Keratinocyte (primary cell): ENCODE data around the gene JAKMIP2. TPM values are rescaled to one million over a fixed set of nuclear protein-coding genes. Genes with fewer than 3 reads are reported as not detected.

Experiments used
- DNase-seq: peaks from one replicate; pipeline ENCODE4 v3.0.0-alpha.2; 2011; ENCODE audit warnings: low read depth, missing footprints, low spot score
- FAIRE-seq: peaks from 2 replicates; lab custom pipeline; 2011; peaks lifted over from hg19 to GRCh38; lab: Jason Lieb, UNC
- H2AFZ ChIP-seq: 2 replicates; pipeline ENCODE4 v1.6.0; 2012; ENCODE audit warnings: low read length, control low read depth, inconsistent platforms; ENCODE audit not compliant: control insufficient read depth
- H3K27ac ChIP-seq: 2 replicates; pipeline ENCODE4 v1.5.1; 2011; ENCODE audit warnings: low read length; ENCODE audit not compliant: control insufficient read depth, insufficient read depth
- H3K27me3 ChIP-seq: 3 replicates; pipeline ENCODE4 v1.6.0; 2011; ENCODE audit warnings: low read length; ENCODE audit not compliant: control insufficient read depth, insufficient read depth; ENCODE audit errors: extremely low read depth
- H3K36me3 ChIP-seq, 2 experiments: 2 replicates in 1 of 2; 3 replicates in 1 of 2; pipeline ENCODE4 v1.5.1; 2011; ENCODE audit warnings: low read length in 2 of 2, mild to moderate bottlenecking in 1 of 2; ENCODE audit not compliant: control insufficient read depth in 2 of 2, insufficient read depth in 2 of 2; ENCODE audit errors: extremely low read depth in 1 of 2
- H3K4me1 ChIP-seq: 3 replicates; pipeline ENCODE4 v1.5.1; 2011; ENCODE audit warnings: low read length; ENCODE audit not compliant: control insufficient read depth, insufficient read depth; ENCODE audit errors: extremely low read depth
- H3K4me2 ChIP-seq: 3 replicates; pipeline ENCODE4 v1.6.0; 2011; ENCODE audit warnings: low read depth, low read length; ENCODE audit not compliant: control insufficient read depth, insufficient read depth; ENCODE audit errors: extremely low read depth
- H3K4me3 ChIP-seq, 3 experiments: fragments of 200-600 bp in 1 of 3; sonication (generic) in 1 of 3; 2 replicates in 2 of 3; 3 replicates in 1 of 3; pipeline ENCODE4 v1.5.1; 2011 to 2016; ENCODE audit warnings: low read length in 3 of 3, mild to moderate bottlenecking in 3 of 3, control low read depth in 2 of 3, inconsistent platforms in 1 of 3, low read depth in 1 of 3, mixed read lengths in 1 of 3, mixed run types in 1 of 3, moderate library complexity in 1 of 3; ENCODE audit not compliant: control insufficient read depth in 2 of 3, insufficient read depth in 2 of 3; ENCODE audit errors: extremely low read depth in 1 of 3
- H3K79me2 ChIP-seq: 2 replicates; pipeline ENCODE4 v1.6.0; 2012; ENCODE audit warnings: low read length; ENCODE audit not compliant: control insufficient read depth, insufficient read depth
- H3K9ac ChIP-seq: 3 replicates; pipeline ENCODE4 v1.6.0; 2011; ENCODE audit warnings: low read length; ENCODE audit not compliant: control insufficient read depth, insufficient read depth; ENCODE audit errors: extremely low read depth
- H3K9me1 ChIP-seq: 3 replicates; pipeline ENCODE4 v1.6.0; 2011; ENCODE audit warnings: low read length; ENCODE audit not compliant: control insufficient read depth, insufficient read depth; ENCODE audit errors: extremely low read depth
- H3K9me3 ChIP-seq: 2 replicates; pipeline ENCODE4 v1.5.1; 2012; ENCODE audit warnings: low read depth, low read length; ENCODE audit not compliant: control insufficient read depth
- H4K20me1 ChIP-seq: 3 replicates; pipeline ENCODE4 v1.6.0; 2011; ENCODE audit warnings: low read length; ENCODE audit not compliant: control insufficient read depth, insufficient read depth; ENCODE audit errors: extremely low read depth
- EZH2 ChIP-seq: IDR thresholded peaks from one replicate; pipeline ENCODE4 v1.6.1; 2012; ENCODE audit warnings: inconsistent platforms, mild to moderate bottlenecking, low read length, moderate library complexity
- dilution Hi-C: fragments of 300-500 bp; cut with MboI; formaldehyde crosslinking; loops from one replicate; pipeline ENCODE4 v1.7.0; 2020; ENCODE audit warnings: low sequenced_read_pairs; ENCODE audit not compliant: extremely low pct_ligation_motif_present
- polyA plus RNA-seq, 5 experiments: library from polyadenylated mRNA; depleted of rRNA in 3 of 5; stranded (reverse) in 3 of 5; stranded (forward) in 1 of 5; unstranded in 1 of 5; fragments of >200 nt; gene quantifications; 1 replicate in 1 of 5; 2 replicates in 3 of 5; 3 replicates in 1 of 5; pipeline versions ENCODE4 v1.2.1 to v1.2.3, GENCODE V29; 2011 to 2012; ENCODE audit warnings: missing spikeins in 2 of 5, low read depth in 1 of 5, low replicate concordance in 1 of 5
- TF ChIP-seq, protein P1 (sequence below), 3 experiments: IDR thresholded peaks in 1 of 3; conservative IDR thresholded peaks in 1 of 3; optimal IDR thresholded peaks in 1 of 3; 2 replicates in 2 of 3; 3 replicates in 1 of 3; pipeline versions ENCODE3 to v1.5.1; 2011; ENCODE audit warnings: low read length in 3 of 3, mild to moderate bottlenecking in 3 of 3, moderate library complexity in 2 of 3, control low read depth in 1 of 3, inconsistent platforms in 1 of 3; ENCODE audit not compliant: insufficient read depth in 2 of 3; ENCODE audit errors: extremely low read depth in 1 of 3

Gene JAKMIP2
- polyA plus RNA-seq, 1 donor (not counting 4 experiments of a cell fraction or from before 2014, with no cell fraction given) = not detected

DNA sequence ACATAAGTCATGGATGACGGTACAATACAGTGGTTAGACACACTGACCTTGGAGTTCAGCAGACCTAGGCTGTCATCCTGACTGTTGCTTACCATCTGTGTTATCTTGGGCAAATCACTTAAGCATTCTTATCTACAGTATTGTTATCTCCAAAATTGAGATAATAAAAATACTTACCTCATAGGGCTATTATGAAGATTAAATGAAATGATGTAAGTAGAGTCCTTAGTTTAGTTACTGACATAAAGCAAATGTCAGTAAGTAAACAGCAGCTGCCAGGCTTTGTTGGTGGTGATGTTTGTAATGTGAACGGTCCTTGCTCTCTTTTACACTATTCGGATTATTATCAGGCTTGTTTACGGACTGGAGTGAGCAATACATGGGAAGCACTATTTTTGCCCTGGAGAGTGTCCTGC, 165.3 kb downstream of the JAKMIP2 start:
- Histone ChIP-seq H3K79me2 (no peaks in the 10 kb centered on the region), H3K36me3 (no peaks in the 10 kb centered on the region), H3K4me2 (no peak overlapping the region), H2AFZ (no peak overlapping the region), H3K4me3 (no peak overlapping the region), H3K27me3 (no peaks in the 10 kb centered on the region), H4K20me1 (no peaks in the 10 kb centered on the region), H3K9ac (no peak overlapping the region), H3K9me3 (no peaks in the 10 kb centered on the region), H3K9me1 (no peaks in the 10 kb centered on the region), H3K4me1 (no peaks in the 10 kb centered on the region), H3K27ac (no peak overlapping the region)
- dilution Hi-C loops = no loop called here
- FAIRE-seq = no peak
- TF ChIP-seq EZH2 = no peak
- TF ChIP-seq, protein P1, sequence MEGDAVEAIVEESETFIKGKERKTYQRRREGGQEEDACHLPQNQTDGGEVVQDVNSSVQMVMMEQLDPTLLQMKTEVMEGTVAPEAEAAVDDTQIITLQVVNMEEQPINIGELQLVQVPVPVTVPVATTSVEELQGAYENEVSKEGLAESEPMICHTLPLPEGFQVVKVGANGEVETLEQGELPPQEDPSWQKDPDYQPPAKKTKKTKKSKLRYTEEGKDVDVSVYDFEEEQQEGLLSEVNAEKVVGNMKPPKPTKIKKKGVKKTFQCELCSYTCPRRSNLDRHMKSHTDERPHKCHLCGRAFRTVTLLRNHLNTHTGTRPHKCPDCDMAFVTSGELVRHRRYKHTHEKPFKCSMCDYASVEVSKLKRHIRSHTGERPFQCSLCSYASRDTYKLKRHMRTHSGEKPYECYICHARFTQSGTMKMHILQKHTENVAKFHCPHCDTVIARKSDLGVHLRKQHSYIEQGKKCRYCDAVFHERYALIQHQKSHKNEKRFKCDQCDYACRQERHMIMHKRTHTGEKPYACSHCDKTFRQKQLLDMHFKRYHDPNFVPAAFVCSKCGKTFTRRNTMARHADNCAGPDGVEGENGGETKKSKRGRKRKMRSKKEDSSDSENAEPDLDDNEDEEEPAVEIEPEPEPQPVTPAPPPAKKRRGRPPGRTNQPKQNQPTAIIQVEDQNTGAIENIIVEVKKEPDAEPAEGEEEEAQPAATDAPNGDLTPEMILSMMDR (optimal IDR thresholded peaks at IDR 0.05 in 1 of 3, IDR thresholded peaks at IDR 0.05 in 1 of 3, conservative IDR thresholded peaks at IDR 0.05 in 1 of 3; ENCODE audit: extremely low read depth in 1 of 3, insufficient read depth in 2 of 3, low read length in 3 of 3) = no peak
- DNase-seq = no peak

DNA sequence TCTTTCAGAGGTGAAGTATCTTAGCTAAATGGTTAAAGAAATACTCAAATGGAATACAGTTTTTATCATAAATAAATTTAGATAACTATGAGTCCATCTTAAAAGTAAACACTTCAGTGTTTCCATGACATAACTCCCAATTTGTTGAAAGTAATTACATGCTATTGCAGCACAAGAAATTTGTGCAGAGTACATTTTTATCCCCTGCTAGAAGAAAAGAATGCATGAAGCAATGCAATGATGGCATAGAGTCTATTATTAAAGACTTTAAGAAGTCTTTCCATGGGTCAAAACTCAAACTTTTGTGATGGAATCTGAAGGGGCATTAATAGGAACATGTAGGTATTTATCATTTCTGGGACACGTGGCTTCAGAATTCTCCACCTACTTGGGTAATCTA, 166.1 kb downstream of the JAKMIP2 start:
- Histone ChIP-seq H4K20me1 (no peaks in the 10 kb centered on the region), H3K9me1 (no peaks in the 10 kb centered on the region), H3K4me2 (no peak overlapping the region), H3K36me3 (no peaks in the 10 kb centered on the region), H3K27me3 (no peaks in the 10 kb centered on the region), H3K4me3 (no peak overlapping the region), H2AFZ (no peak overlapping the region), H3K9ac (no peak overlapping the region), H3K4me1 (no peaks in the 10 kb centered on the region), H3K27ac (no peak overlapping the region), H3K79me2 (no peaks in the 10 kb centered on the region), H3K9me3 (no peaks in the 10 kb centered on the region)
- dilution Hi-C loops = no loop called here
- TF ChIP-seq EZH2 = no peak
- TF ChIP-seq, protein P1 (optimal IDR thresholded peaks at IDR 0.05 in 1 of 3, IDR thresholded peaks at IDR 0.05 in 1 of 3, conservative IDR thresholded peaks at IDR 0.05 in 1 of 3; ENCODE audit: extremely low read depth in 1 of 3, insufficient read depth in 2 of 3, low read length in 3 of 3) = no peak
- DNase-seq (no peak), FAIRE-seq (no peak)
